ENCODE measurements around the gene CA10.

GRCh38 chr17:52147431-52147830 lies 11.1 kb downstream of the CA10 start:
- TF ChIP-seq CTCF (IDR thresholded peaks at IDR 0.05; ENCODE audit: insufficient read depth, low read length, poor library complexity, severe bottlenecking) (no peak), EZH2phosphoT487 (conservative IDR thresholded peaks at IDR 0.05; ENCODE audit: low read length) (no peak)

All from SU-DHL-6 (cell line).